Measurements from ENCODE around the gene MEIS2. TPM values are rescaled to one million over a fixed set of nuclear protein-coding genes. Genes with fewer than 3 reads are reported as not detected.

MEIS2 gene
- polyA plus RNA-seq, 2 of the 4 experiments (the other 2 are of a cell fraction) = 7.3 to 11.1 TPM

- no peak overlapping the region for H3K27ac ChIP-seq
- ChIA-PET CTCF (no interaction called here), POLR2A (no interaction called here)
- H3K4me3 ChIP-seq = no peak overlapping the region
- no peak for TF ChIP-seq SMC3 (IDR thresholded peaks at IDR 0.05)
- TF ChIP-seq CEBPB (IDR thresholded peaks at IDR 0.05) = no peak
- no peak for TF ChIP-seq CBX2 (IDR thresholded peaks at IDR 0.05; ENCODE audit: borderline replicate concordance, low read depth)
- no peak for TF ChIP-seq EP300 (IDR thresholded peaks at IDR 0.05)
- ATAC-seq = no peak
- 0 out of 3 replicates have a peak, but pooled peaks cover 6% of the 10 kb centered on the region for H3K4me1 ChIP-seq
- 83% methylated on average over 1 of the region's 1 CpG for WGBS (ENCODE audit: missing lambda C conversion rate)
- no peak overlapping the region for H3K4me2 ChIP-seq
- no peak for DNase-seq (ENCODE audit: low read depth in 1 of 2, low spot score in 1 of 2)
- H3K9me3 ChIP-seq = no peaks in the 10 kb centered on the region
- no peak for FAIRE-seq
Measured at GRCh38 chr15:37061996-37062395, 38.4 kb downstream of the MEIS2 start.

GRCh38 chr15:37059086-37059485 lies 41.3 kb downstream of the MEIS2 start:
- DNase-seq (ENCODE audit: low read depth in 1 of 2, low spot score in 1 of 2) (no peak), ATAC-seq (no peak), FAIRE-seq (no peak)
- no peak overlapping the region for H3K4me2 ChIP-seq
- TF ChIP-seq CBX2 (IDR thresholded peaks at IDR 0.05; ENCODE audit: borderline replicate concordance, low read depth) (no peak), NR3C1 (IDR thresholded peaks at IDR 0.05) (no peak), NPAS2 (CRISPR knock-in tag; IDR thresholded peaks at IDR 0.05; ENCODE audit: borderline replicate concordance) (no peak), CEBPB (IDR thresholded peaks at IDR 0.05) (no peak), ZSCAN20 (CRISPR knock-in tag; IDR thresholded peaks at IDR 0.05) (no peak), RAD21 (conservative IDR thresholded peaks at IDR 0.05 in 1 of 2, IDR thresholded peaks at IDR 0.05 in 1 of 2) (no peak), HMGXB4 (CRISPR knock-in tag; IDR thresholded peaks at IDR 0.05; ENCODE audit: borderline replicate concordance) (no peak), SMC3 (IDR thresholded peaks at IDR 0.05) (no peak), KDM5A (IDR thresholded peaks at IDR 0.05) (no peak), HDAC2 (IDR thresholded peaks at IDR 0.05) (no peak), MAZ (IDR thresholded peaks at IDR 0.05; ENCODE audit: borderline replicate concordance, low read depth, low read length) (no peak), BHLHE40 (IDR thresholded peaks at IDR 0.05; ENCODE audit: low read depth, low read length) (no peak), POLR2A (IDR thresholded peaks at IDR 0.05; ENCODE audit: low read length) (no peak)
- 52% methylated on average over 2 of the region's 2 CpGs for WGBS (ENCODE audit: missing lambda C conversion rate)
- H3K9me3 ChIP-seq = no peaks in the 10 kb centered on the region
- no peak overlapping the region for H3K27ac ChIP-seq
- ChIA-PET POLR2A (no interaction called here), CTCF (interaction anchor here (1.8 kb wide), 1 partner anchor 13 kb away, joined by 5 read pairs; no protein-coding TSS in a partner anchor)
- 0 out of 3 replicates have a peak, but pooled peaks cover 6% of the 10 kb centered on the region for H3K4me1 ChIP-seq
- no peak overlapping the region for H3K4me3 ChIP-seq

GRCh38 chr15:37058316-37058985 lies 41.9 kb downstream of the MEIS2 start:
- FAIRE-seq (no peak), ATAC-seq (no peak), DNase-seq (ENCODE audit: low read depth in 1 of 2, low spot score in 1 of 2) (peak in 1 of 2 experiments; percentile 5)
- Histone ChIP-seq H3K4me2 (peak overlapping the region; percentile 13; the same call in 1 of the 3 replicates), H3K4me1 (0 out of 3 replicates have a peak, but pooled peaks cover 6% of the 10 kb centered on the region), H3K27ac (no peak overlapping the region), H3K4me3 (no peak overlapping the region), H3K9me3 (no peaks in the 10 kb centered on the region)
- ChIA-PET POLR2A (no interaction called here), CTCF (no interaction called here)
- WGBS (ENCODE audit: missing lambda C conversion rate) = 62% methylated on average over 6 of the region's 6 CpGs
- TF ChIP-seq MAZ (IDR thresholded peaks at IDR 0.05; ENCODE audit: borderline replicate concordance, low read depth, low read length) (no peak), HDAC2 (IDR thresholded peaks at IDR 0.05) (no peak), FOSB (CRISPR knock-in tag; IDR thresholded peaks at IDR 0.05) (no peak), KDM1A (IDR thresholded peaks at IDR 0.05; ENCODE audit: low read depth) (no peak), ZNF302 (CRISPR knock-in tag; IDR thresholded peaks at IDR 0.05) (no peak), KDM5A (IDR thresholded peaks at IDR 0.05) (no peak), NR3C1 (IDR thresholded peaks at IDR 0.05) (no peak), SMC3 (IDR thresholded peaks at IDR 0.05) (no peak), CBX2 (IDR thresholded peaks at IDR 0.05; ENCODE audit: borderline replicate concordance, low read depth) (no peak), PHF8 (IDR thresholded peaks at IDR 0.05; ENCODE audit: borderline replicate concordance, low read depth) (no peak), CHD4 (IDR thresholded peaks at IDR 0.05; ENCODE audit: borderline replicate concordance) (no peak), PBX3 (IDR thresholded peaks at IDR 0.05) (no peak), NPAS2 (CRISPR knock-in tag; IDR thresholded peaks at IDR 0.05; ENCODE audit: borderline replicate concordance) (no peak), HES2 (IDR thresholded peaks at IDR 0.05) (no peak), BHLHE40 (IDR thresholded peaks at IDR 0.05; ENCODE audit: low read depth, low read length) (no peak), RARB (CRISPR knock-in tag; IDR thresholded peaks at IDR 0.05) (no peak)
- TF ChIP-seq, protein P1, sequence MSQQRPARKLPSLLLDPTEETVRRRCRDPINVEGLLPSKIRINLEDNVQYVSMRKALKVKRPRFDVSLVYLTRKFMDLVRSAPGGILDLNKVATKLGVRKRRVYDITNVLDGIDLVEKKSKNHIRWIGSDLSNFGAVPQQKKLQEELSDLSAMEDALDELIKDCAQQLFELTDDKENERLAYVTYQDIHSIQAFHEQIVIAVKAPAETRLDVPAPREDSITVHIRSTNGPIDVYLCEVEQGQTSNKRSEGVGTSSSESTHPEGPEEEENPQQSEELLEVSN (IDR thresholded peaks at IDR 0.05; ENCODE audit: borderline replicate concordance, low read depth) = no peak
